Upper lobe of right lung (tissue), 1 donor: ENCODE data around the gene MOV10. TPM values are rescaled to one million over a fixed set of nuclear protein-coding genes. Genes with fewer than 3 reads are reported as not detected.

ENCODE experiments used
- ATAC-seq: fragments of 200-7000 bp; cut with Tn5 transposase; one replicate; pipeline ENCODE4 v1.9.1; 2020; ENCODE audit warnings: mild to moderate bottlenecking, moderate library complexity
- DNase-seq: peaks from one replicate; pipeline ENCODE4 v3.0.0-alpha.2; 2020
- H3K27ac ChIP-seq: fragments of 200-600 bp; one replicate; pipeline ENCODE4 v1.8.0; 2022
- H3K27me3 ChIP-seq: fragments of 200-600 bp; one replicate; pipeline ENCODE4 v1.8.0; 2022; ENCODE audit warnings: mild to moderate bottlenecking
- H3K36me3 ChIP-seq: fragments of 200-600 bp; one replicate; pipeline ENCODE4 v1.8.0; 2022
- H3K4me1 ChIP-seq: fragments of 200-600 bp; one replicate; pipeline ENCODE4 v1.8.0; 2022
- H3K4me3 ChIP-seq: fragments of 200-600 bp; one replicate; pipeline ENCODE4 v1.8.0; 2022; ENCODE audit warnings: mild to moderate bottlenecking
- H3K9me3 ChIP-seq: fragments of 200-600 bp; one replicate; pipeline ENCODE4 v1.8.0; 2022
- intact Hi-C: fragments of 100-400 bp; cut with DNase I; formaldehyde crosslinking; loops from one replicate; pipeline ENCODE4 v1.11.0; 2022
- total RNA-seq: library from RNA; stranded (reverse); fragmentation: NEBNext Ultra II Directional; extraction: Animal tissue kit (Norgen Biotek cat#: 25700); gene quantifications from one replicate; pipeline ENCODE4 v1.2.1, GENCODE V29; 2021
- TF ChIP-seq, protein P1 (sequence below): fragments of 200-600 bp; IDR thresholded peaks from one replicate; pipeline ENCODE4 v1.8.0; 2022; ENCODE audit warnings: antibody characterized with exemption
- donor health status: DM: no; HTN: yes; CAD: no; lungs with severe emphysema.

Gene MOV10
- total RNA-seq, 1 donor from 2014 or later: 62.8 TPM

- ATAC-seq: peak; percentile 89
Measured at GRCh38 chr1:112707221-112708001, 33.0 kb downstream of the MOV10 start.

GRCh38 chr1:112708002-112708448 is 33.6 kb downstream of the MOV10 start:
- intact Hi-C loops: loop anchor here (10.0 kb wide), 1 partner anchor 83 kb away; no protein-coding TSS in a partner anchor
- ATAC-seq (no peak), DNase-seq (no peak)
- H3K36me3 ChIP-seq: peaks cover 9% of the 10 kb centered on the region
- no peaks in the 10 kb centered on the region for H3K9me3 ChIP-seq
- no peaks in the 10 kb centered on the region for H3K27me3 ChIP-seq
- H3K4me1 ChIP-seq: peaks cover 33% of the 10 kb centered on the region
- TF ChIP-seq, protein P1, sequence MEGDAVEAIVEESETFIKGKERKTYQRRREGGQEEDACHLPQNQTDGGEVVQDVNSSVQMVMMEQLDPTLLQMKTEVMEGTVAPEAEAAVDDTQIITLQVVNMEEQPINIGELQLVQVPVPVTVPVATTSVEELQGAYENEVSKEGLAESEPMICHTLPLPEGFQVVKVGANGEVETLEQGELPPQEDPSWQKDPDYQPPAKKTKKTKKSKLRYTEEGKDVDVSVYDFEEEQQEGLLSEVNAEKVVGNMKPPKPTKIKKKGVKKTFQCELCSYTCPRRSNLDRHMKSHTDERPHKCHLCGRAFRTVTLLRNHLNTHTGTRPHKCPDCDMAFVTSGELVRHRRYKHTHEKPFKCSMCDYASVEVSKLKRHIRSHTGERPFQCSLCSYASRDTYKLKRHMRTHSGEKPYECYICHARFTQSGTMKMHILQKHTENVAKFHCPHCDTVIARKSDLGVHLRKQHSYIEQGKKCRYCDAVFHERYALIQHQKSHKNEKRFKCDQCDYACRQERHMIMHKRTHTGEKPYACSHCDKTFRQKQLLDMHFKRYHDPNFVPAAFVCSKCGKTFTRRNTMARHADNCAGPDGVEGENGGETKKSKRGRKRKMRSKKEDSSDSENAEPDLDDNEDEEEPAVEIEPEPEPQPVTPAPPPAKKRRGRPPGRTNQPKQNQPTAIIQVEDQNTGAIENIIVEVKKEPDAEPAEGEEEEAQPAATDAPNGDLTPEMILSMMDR: no peak
- no peak overlapping the region for H3K4me3 ChIP-seq
- peak overlapping the region; percentile 92 for H3K27ac ChIP-seq

More at GRCh38 chr1:112707221-112708001, 33.0 kb downstream of the MOV10 start:
- intact Hi-C loops: loop anchor here (10.0 kb wide), 1 partner anchor 83 kb away; no protein-coding TSS in a partner anchor
- H3K27ac ChIP-seq: peak overlapping the region; percentile 92
- H3K4me3 ChIP-seq: peak overlapping the region; percentile 97
- H3K27me3 ChIP-seq: no peaks in the 10 kb centered on the region
- DNase-seq: peak; percentile 93
- TF ChIP-seq, protein P1: peak; percentile 90
- H3K9me3 ChIP-seq: no peaks in the 10 kb centered on the region
- peaks cover 15% of the 10 kb centered on the region for H3K36me3 ChIP-seq
- H3K4me1 ChIP-seq: peaks cover 39% of the 10 kb centered on the region

DNA sequence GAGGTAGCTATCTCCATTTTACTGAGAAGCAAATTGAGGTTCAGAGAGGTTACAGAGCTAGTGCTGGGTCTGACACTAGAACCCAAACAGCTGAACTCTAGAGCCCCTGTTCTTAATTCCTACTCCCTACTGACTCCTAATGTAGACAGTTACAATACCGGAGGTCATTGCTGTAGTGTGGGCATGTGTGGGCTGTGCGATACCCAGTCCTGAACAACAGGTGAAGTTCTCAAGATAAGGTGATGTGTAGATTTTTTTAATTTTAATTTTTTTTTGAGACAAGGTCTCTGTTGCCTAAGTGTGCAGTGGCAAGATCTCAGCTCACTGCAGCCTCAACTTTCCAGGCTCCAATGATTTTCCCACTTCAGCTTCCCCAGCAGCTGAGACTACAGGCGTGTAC is 34.0 kb downstream of the MOV10 start:
- DNase-seq (no peak), ATAC-seq (no peak)
- TF ChIP-seq, protein P1: no peak
- Histone ChIP-seq H3K9me3 (no peaks in the 10 kb centered on the region), H3K36me3 (peaks cover 4% of the 10 kb centered on the region), H3K27ac (no peak overlapping the region), H3K27me3 (no peaks in the 10 kb centered on the region), H3K4me3 (no peak overlapping the region), H3K4me1 (peaks cover 29% of the 10 kb centered on the region)
- intact Hi-C loops: loop anchor here (10.0 kb wide), 1 partner anchor 84 kb away; no protein-coding TSS in a partner anchor

GRCh38 chr1:112710159-112710558 is 35.7 kb downstream of the MOV10 start:
- peaks cover 27% of the 10 kb centered on the region for H3K4me1 ChIP-seq
- no peak overlapping the region for H3K27ac ChIP-seq
- H3K27me3 ChIP-seq: no peaks in the 10 kb centered on the region
- intact Hi-C loops: no loop called here
- TF ChIP-seq, protein P1: no peak
- H3K4me3 ChIP-seq: no peak overlapping the region
- no peaks in the 10 kb centered on the region for H3K36me3 ChIP-seq
- ATAC-seq: no peak
- H3K9me3 ChIP-seq: no peaks in the 10 kb centered on the region
- no peak for DNase-seq

DNA sequence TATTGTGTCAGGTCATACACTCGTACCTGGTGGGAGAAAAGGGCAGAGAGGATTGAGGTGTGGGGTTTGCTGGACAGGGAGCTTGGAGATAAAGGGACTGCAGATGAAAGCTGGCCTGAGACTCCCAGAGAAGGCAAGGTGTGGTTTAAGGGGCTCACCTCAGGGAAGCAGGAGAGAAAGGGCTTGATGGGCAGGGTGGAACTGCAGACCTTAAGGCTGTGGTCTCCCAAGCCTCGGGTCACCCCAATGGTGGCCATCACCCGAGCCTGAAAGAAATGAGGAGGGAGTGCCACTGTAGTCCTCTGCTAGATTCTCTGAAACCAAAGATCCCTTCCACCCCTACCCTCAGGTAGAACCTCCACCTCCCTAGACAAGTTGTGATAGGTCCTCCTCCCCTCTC is 36.1 kb downstream of the MOV10 start:
- H3K9me3 ChIP-seq: no peaks in the 10 kb centered on the region
- H3K4me1 ChIP-seq: peaks cover 24% of the 10 kb centered on the region
- no peak overlapping the region for H3K4me3 ChIP-seq
- no peaks in the 10 kb centered on the region for H3K36me3 ChIP-seq
- ATAC-seq (no peak), DNase-seq (no peak)
- TF ChIP-seq, protein P1: no peak
- H3K27ac ChIP-seq: no peak overlapping the region
- no peaks in the 10 kb centered on the region for H3K27me3 ChIP-seq
- intact Hi-C loops: no loop called here
